ENCODE data around the gene CCDC187. TPM values are rescaled to one million over a fixed set of nuclear protein-coding genes. Genes with fewer than 3 reads are reported as not detected.

CCDC187 gene
- total and polyA plus RNA-seq, 8 donors = 0.12 to 2.8 (median 0.45) TPM; not detected in 1

GRCh38 chr9:136283291-136284235 lies 20.3 kb downstream of the CCDC187 start:
- Histone ChIP-seq H3K27me3 (peaks cover 0 to 74% (median 7%) of the 10 kb centered on the region in 3 donors), H3K4me1 (peaks cover 7 to 15% (median 10%) of the 10 kb centered on the region in 4 donors), H3K4me3 (peak overlapping the region; percentile 29 to 43 (median 32)), H3K36me3 (no peaks in the 10 kb centered on the region), H3K9me3 (peaks cover 0 to 6% (median 0%) of the 10 kb centered on the region in 4 donors), H3K27ac (peak overlapping the region in 3 of 5 donors; percentile 14 to 66 (median 33))
- 16 to 25% (median 17%) methylated on average over 27 to 32 of the region's 32 CpGs for WGBS, 5 donors
- TF ChIP-seq CTCF (IDR thresholded peaks at IDR 0.05) (peak in 5 of 7 experiments; percentile 60 to 86 (median 75)), EP300 (IDR thresholded peaks at IDR 0.05) (no peak), POLR2AphosphoS5 (IDR thresholded peaks at IDR 0.05) (no peak), POLR2A (IDR thresholded peaks at IDR 0.05) (no peak)
- peak; percentile 85 to 92 for DNase-seq
- intact Hi-C loops (cut with DNase I; ENCODE audit: low total_unique reads) = loop anchor here (10.0 kb wide), 1 partner anchor 109 kb away; no protein-coding TSS in a partner anchor

GRCh38 chr9:136282272-136282861 lies 21.5 kb downstream of the CCDC187 start:
- WGBS, 5 donors = 30 to 40% (median 36%) methylated on average over 3 to 14 of the region's 14 CpGs
- Histone ChIP-seq H3K27ac (no peak overlapping the region), H3K4me3 (no peak overlapping the region), H3K9me3 (peaks cover 0 to 6% (median 0%) of the 10 kb centered on the region in 4 donors), H3K36me3 (no peaks in the 10 kb centered on the region), H3K4me1 (peaks cover 7 to 15% (median 10%) of the 10 kb centered on the region in 4 donors), H3K27me3 (peaks cover 0 to 74% (median 0%) of the 10 kb centered on the region in 3 donors)
- DNase-seq = peak in 1 of 2 donors; percentile 42
- intact Hi-C loops (cut with DNase I; ENCODE audit: low total_unique reads) = loop anchor here (10.0 kb wide), 1 partner anchor 108 kb away; no protein-coding TSS in a partner anchor
- TF ChIP-seq POLR2A (IDR thresholded peaks at IDR 0.05) (no peak), POLR2AphosphoS5 (IDR thresholded peaks at IDR 0.05) (no peak), CTCF (IDR thresholded peaks at IDR 0.05) (no peak), EP300 (IDR thresholded peaks at IDR 0.05) (no peak)

- Histone ChIP-seq H3K4me1 (peaks cover 7 to 15% (median 10%) of the 10 kb centered on the region in 4 donors), H3K36me3 (no peaks in the 10 kb centered on the region), H3K27ac (no peak overlapping the region), H3K9me3 (peaks cover 0 to 6% (median 0%) of the 10 kb centered on the region in 4 donors), H3K27me3 (peaks cover 0 to 74% (median 0%) of the 10 kb centered on the region in 3 donors), H3K4me3 (no peak overlapping the region)
- TF ChIP-seq EP300 (IDR thresholded peaks at IDR 0.05) (no peak), CTCF (IDR thresholded peaks at IDR 0.05) (no peak), POLR2A (IDR thresholded peaks at IDR 0.05) (no peak), POLR2AphosphoS5 (IDR thresholded peaks at IDR 0.05) (no peak)
- intact Hi-C loops (cut with DNase I; ENCODE audit: low total_unique reads) = loop anchor here (10.0 kb wide), 1 partner anchor 107 kb away; no protein-coding TSS in a partner anchor
- WGBS, 5 donors = 77 to 86% (median 85%) methylated on average over 20 to 39 of the region's 39 CpGs
- DNase-seq = no peak
These were observed 22.2 kb downstream of the CCDC187 start for GRCh38 chr9:136281421-136282271.
